Right lobe of liver (tissue), 6 donors: Measurements from ENCODE around the gene RCSD1. TPM values are rescaled to one million over a fixed set of nuclear protein-coding genes. Genes with fewer than 3 reads are reported as not detected.

Experiments used
- ATAC-seq, 4 donors: fragments of 200-7000 bp; cut with Tn5 transposase; one replicate each; pipeline ENCODE4 v1.9.1; 2020; ENCODE audit warnings: mild to moderate bottlenecking in 4 of 4, moderate library complexity in 4 of 4
- DNase-seq, 3 donors: peaks; one replicate each; pipeline ENCODE4 v3.0.0-alpha.2; 2020
- H3K27ac ChIP-seq, 3 donors: fragments of 200-600 bp; one replicate each; pipeline ENCODE4 v1.8.0; 2022
- H3K27me3 ChIP-seq, 2 donors: fragments of 200-600 bp; one replicate each; pipeline ENCODE4 v1.8.0; 2022
- H3K36me3 ChIP-seq, 4 donors: fragments of 200-600 bp; sonication (generic) in 1 of 4; one replicate each; pipeline versions ENCODE4 v1.5.1 to v1.8.0; 2017 to 2022; ENCODE audit warnings: control low read depth in 1 of 4
- H3K4me1 ChIP-seq, 4 donors: fragments of 200-600 bp; sonication (generic) in 1 of 4; one replicate each; pipeline versions ENCODE4 v1.5.1 to v1.8.0; 2017 to 2022; ENCODE audit warnings: control low read depth in 1 of 4
- H3K4me3 ChIP-seq, 3 donors: fragments of 200-600 bp; one replicate each; pipeline ENCODE4 v1.8.0; 2022
- H3K9me3 ChIP-seq, 4 donors: fragments of 200-600 bp; sonication (generic) in 1 of 4; one replicate each; pipeline versions ENCODE4 v1.5.1 to v1.8.0; 2017 to 2022; ENCODE audit warnings: control low read depth in 1 of 4
- POLR2A ChIP-seq: fragments of 450-650 bp; IDR thresholded peaks from one replicate; pipeline ENCODE4 v1.6.1; 2017; ENCODE audit warnings: antibody characterized with exemption, mild to moderate bottlenecking
- WGBS: methylation state at CpG from one replicate; pipeline ENCODE4 v1.1.6; 2018; ENCODE audit warnings: low coverage, low lambda C conversion rate; ENCODE audit not compliant: insufficient coverage; ENCODE audit errors: missing lambda C conversion rate; 5-methylcytosine and 5-hydroxymethylcytosine counted together
- intact Hi-C, 2 donors: fragments of 100-400 bp; cut with DNase I; formaldehyde crosslinking; loops; one replicate each; pipeline versions ENCODE4 v1.11.2 to v1.14.1; 2022
- total RNA-seq, 6 experiments: library from RNA; depleted of rRNA in 2 of 6; stranded (reverse); fragments of >200 nt in 2 of 6; fragmentation: NEBNext Ultra II Directional in 3 of 6; extraction: Animal tissue kit (Norgen Biotek cat#: 25700) in 3 of 6; gene quantifications; one replicate each; pipeline versions ENCODE4 v1.1.0 to v1.2.4, GENCODE V29; 2016 to 2023
- TF ChIP-seq, protein P1 (sequence below), 4 donors: fragments of 200-600 bp in 3 of 4; fragments of 450-650 bp in 1 of 4; IDR thresholded peaks; one replicate each; pipeline versions ENCODE4 v1.5.1 to v1.8.0; 2016 to 2022; ENCODE audit warnings: antibody characterized with exemption in 4 of 4, mild to moderate bottlenecking in 2 of 4
- donor health status: DM: no; HTN: yes; CAD: no.
- donor health status: DM: no; HTN: no; CAD: no.
- donor health status: DM: no; HTN: no; CAD: no.
- donor health status: DM: no; HTN: yes; CAD: no.
- donor health status: DM: no; HTN: yes; CAD: no.

Gene RCSD1
- total RNA-seq, 6 experiments from 2014 or later = 2.4 to 8.4 (median 5.0) TPM

DNA sequence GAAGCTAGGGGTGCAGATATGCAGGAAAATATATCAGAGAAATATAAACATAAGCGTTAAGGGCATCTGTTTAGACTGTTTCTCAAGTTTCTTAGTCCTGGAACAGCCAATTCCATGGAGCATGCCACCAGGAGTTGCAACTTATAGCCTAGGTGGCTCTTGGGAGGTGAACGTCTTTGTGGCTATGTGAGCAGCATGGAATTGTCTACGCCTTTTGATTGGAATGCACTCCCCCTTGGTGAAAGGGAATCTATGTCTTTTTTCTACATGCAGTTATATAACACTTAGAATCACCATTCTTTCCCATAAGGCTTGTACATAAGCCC is 12.4 kb downstream of the RCSD1 start:
- WGBS = 43% methylated on average over 1 of the region's 3 CpGs
- intact Hi-C loops = no loop called here
- no peaks in the 10 kb centered on the region for H3K9me3 ChIP-seq
- no peak for ATAC-seq
- TF ChIP-seq POLR2A = no peak
- no peak overlapping the region for H3K4me3 ChIP-seq
- H3K36me3 ChIP-seq = no peaks in the 10 kb centered on the region
- H3K4me1 ChIP-seq = no peaks in the 10 kb centered on the region
- H3K27ac ChIP-seq = no peak overlapping the region
- no peaks in the 10 kb centered on the region for H3K27me3 ChIP-seq
- no peak for DNase-seq

DNA sequence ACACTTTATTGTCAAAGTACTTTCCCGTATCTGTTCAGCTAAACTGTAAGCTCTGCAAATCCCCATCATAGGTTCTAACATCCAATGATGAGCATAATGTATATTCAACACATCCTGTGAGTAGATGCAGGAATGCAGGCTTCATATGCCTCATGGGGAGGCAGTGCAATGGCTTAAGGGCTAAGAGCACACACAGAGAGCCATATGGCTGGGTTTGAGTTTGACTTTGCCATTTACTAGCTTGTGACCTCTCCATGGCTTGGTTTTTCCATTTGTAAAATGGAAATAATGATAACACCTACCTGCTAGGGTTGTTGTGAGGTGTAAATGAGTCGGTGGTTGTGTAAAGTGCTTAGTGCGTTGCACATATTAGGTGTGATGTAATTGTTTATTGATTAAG is 13.4 kb downstream of the RCSD1 start:
- TF ChIP-seq, protein P1, sequence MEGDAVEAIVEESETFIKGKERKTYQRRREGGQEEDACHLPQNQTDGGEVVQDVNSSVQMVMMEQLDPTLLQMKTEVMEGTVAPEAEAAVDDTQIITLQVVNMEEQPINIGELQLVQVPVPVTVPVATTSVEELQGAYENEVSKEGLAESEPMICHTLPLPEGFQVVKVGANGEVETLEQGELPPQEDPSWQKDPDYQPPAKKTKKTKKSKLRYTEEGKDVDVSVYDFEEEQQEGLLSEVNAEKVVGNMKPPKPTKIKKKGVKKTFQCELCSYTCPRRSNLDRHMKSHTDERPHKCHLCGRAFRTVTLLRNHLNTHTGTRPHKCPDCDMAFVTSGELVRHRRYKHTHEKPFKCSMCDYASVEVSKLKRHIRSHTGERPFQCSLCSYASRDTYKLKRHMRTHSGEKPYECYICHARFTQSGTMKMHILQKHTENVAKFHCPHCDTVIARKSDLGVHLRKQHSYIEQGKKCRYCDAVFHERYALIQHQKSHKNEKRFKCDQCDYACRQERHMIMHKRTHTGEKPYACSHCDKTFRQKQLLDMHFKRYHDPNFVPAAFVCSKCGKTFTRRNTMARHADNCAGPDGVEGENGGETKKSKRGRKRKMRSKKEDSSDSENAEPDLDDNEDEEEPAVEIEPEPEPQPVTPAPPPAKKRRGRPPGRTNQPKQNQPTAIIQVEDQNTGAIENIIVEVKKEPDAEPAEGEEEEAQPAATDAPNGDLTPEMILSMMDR (IDR thresholded peaks at IDR 0.05) = no peak
- Histone ChIP-seq H3K9me3 (no peaks in the 10 kb centered on the region), H3K27me3 (no peaks in the 10 kb centered on the region), H3K4me3 (no peak overlapping the region), H3K36me3 (no peaks in the 10 kb centered on the region), H3K27ac (no peak overlapping the region), H3K4me1 (no peaks in the 10 kb centered on the region)
- no peak for DNase-seq
- 63% methylated on average over 3 of the region's 3 CpGs for WGBS
- ATAC-seq = no peak
- intact Hi-C loops = no loop called here

DNA sequence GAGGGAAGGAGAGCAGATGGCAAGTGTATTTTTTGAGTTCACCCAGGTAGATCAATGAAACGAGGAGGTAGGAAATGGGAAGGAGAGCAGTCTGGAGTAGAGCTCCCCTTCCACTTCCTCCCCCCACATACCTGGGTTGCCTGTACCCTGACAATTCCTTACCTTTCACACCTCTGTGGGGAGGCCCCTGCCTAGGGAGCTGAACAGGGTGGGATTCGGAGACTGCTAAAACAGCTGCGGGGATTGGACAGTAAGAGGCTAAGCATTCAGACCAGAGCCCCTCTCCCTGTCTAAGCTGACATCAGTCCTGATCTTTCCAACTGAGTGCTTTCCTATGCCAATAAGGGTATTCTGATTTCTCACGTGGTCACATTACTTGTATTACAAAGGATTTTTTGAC is 14.5 kb downstream of the RCSD1 start:
- no peak for ATAC-seq
- TF ChIP-seq POLR2A = no peak
- TF ChIP-seq, protein P1 (IDR thresholded peaks at IDR 0.05) = no peak

DNA sequence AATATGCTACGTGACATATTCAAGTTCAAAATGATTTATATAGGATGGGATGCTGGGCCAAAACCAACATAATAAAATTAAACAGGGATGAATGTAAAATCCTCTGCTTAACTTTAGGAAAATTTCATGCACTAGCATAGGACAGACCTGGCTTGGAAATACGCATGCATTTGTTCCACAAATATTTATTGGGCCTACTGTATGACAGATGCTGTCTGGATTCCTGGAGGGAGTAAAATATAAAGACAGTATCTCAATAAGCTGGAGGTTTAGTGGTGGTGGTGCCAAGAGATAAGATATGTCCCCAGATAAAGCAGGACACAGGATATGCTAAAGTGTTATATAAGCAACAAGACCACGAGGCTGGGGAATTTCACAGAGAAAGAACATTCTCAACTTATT is 15.1 kb downstream of the RCSD1 start:
- Histone ChIP-seq H3K4me3 (no peak overlapping the region), H3K36me3 (no peaks in the 10 kb centered on the region), H3K9me3 (no peaks in the 10 kb centered on the region), H3K27me3 (no peaks in the 10 kb centered on the region), H3K4me1 (no peaks in the 10 kb centered on the region), H3K27ac (no peak overlapping the region)
- no peak for TF ChIP-seq POLR2A
- TF ChIP-seq, protein P1 (IDR thresholded peaks at IDR 0.05) = no peak
- intact Hi-C loops = no loop called here
- ATAC-seq = no peak
- no peak for DNase-seq
- WGBS = 61% methylated on average over 3 of the region's 3 CpGs

More for the DNA sequence above, 14.5 kb downstream of the RCSD1 start:
- H3K4me1 ChIP-seq = no peaks in the 10 kb centered on the region
- no peak overlapping the region for H3K27ac ChIP-seq
- no peaks in the 10 kb centered on the region for H3K27me3 ChIP-seq
- no peak overlapping the region for H3K4me3 ChIP-seq
- 40% methylated on average over 3 of the region's 4 CpGs for WGBS
- H3K36me3 ChIP-seq = no peaks in the 10 kb centered on the region
- intact Hi-C loops = no loop called here
- DNase-seq = no peak
- H3K9me3 ChIP-seq = no peaks in the 10 kb centered on the region

DNA sequence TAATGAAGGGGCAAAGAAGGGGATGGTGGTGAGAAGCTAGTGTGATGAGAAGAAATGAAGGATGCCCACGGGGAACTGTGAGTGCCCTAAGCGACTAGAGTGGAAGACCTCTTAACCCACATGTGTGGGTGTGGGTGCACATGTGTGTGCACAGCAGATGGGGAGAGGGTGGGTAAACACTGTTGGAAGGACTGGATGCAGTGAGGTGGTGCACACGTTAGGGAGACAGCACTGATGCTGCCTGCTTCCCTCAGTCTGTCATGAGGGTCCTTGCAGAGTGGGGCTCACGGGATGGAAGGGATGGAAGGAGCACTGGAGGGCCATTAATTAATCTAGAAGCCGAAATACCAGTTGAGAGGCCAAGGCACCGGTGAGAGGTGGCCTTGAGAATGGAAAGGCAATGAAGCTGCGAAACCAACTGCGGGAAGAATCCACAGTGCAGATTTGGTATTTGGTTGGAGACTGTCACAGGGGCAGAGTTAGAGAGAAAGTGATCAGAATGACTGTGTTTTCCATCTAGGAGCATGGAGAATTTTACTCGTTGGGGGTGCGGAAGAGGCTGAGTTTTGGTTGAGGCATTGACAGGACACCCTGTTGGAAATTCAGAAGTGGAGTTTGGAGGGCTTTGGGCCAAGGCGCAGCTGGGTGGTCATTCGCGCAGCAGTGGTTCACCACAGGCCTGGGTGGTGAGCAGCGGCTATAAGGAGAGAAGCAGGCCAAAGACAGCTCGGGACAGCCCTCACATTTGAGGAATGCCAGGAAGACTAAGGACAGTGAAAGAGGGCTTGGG is 15.8 kb downstream of the RCSD1 start:
- DNase-seq (no peak), ATAC-seq (no peak)
- no peak overlapping the region for H3K27ac ChIP-seq
- H3K27me3 ChIP-seq = no peaks in the 10 kb centered on the region
- no peaks in the 10 kb centered on the region for H3K4me1 ChIP-seq
- 77% methylated on average over 12 of the region's 15 CpGs for WGBS
- TF ChIP-seq, protein P1 (IDR thresholded peaks at IDR 0.05) = no peak
- no peak for TF ChIP-seq POLR2A
- H3K36me3 ChIP-seq = no peaks in the 10 kb centered on the region
- H3K9me3 ChIP-seq = no peaks in the 10 kb centered on the region
- H3K4me3 ChIP-seq = no peak overlapping the region
- intact Hi-C loops = no loop called here
